SK-N-SH (cell line): ENCODE measurements around the gene IKZF1. TPM values are rescaled to one million over a fixed set of nuclear protein-coding genes. Genes with fewer than 3 reads are reported as not detected.

ENCODE experiments used
- CTCF ChIA-PET: fragments of 300-600, 350-600 bp; formaldehyde crosslinking; extraction: SDS; loops from one replicate; lab custom pipeline; 2021; lab: Yijun Ruan, JAX
- POLR2A ChIA-PET: fragments of 350-600 bp; sonication (Branson Sonifier 250); formaldehyde crosslinking; extraction: SDS; loops from one replicate; lab custom pipeline; 2020; ENCODE audit warnings: antibody characterized with exemption, inconsistent platforms; lab: Yijun Ruan, JAX
- DNase-seq: peaks from one replicate; pipeline ENCODE4 v3.0.0; 2012
- H2AFZ ChIP-seq: fragments of 200-600 bp; sonication (generic); 2 replicates; pipeline ENCODE4 v1.8.1; 2016; ENCODE audit warnings: antibody characterized with exemption, mild to moderate bottlenecking, low read depth
- H3F3A ChIP-seq: fragments of 200-600 bp; sonication (generic); replicated peaks from 2 replicates; pipeline ENCODE3; 2016; ENCODE audit warnings: antibody characterized with exemption, mild to moderate bottlenecking; ENCODE audit not compliant: insufficient read depth
- H3K27ac ChIP-seq, 2 experiments: fragments of 200-500 bp in 1 of 2; fragments of 200-600 bp in 1 of 2; sonication (Bioruptor generic) in 1 of 2; sonication (generic), shearing (Covaris generic) in 1 of 2; 2 replicates each; pipeline versions ENCODE4 v1.5.1 to v1.6.1; 2014 to 2016; ENCODE audit warnings: low read depth in 2 of 2, inconsistent platforms in 1 of 2, low read length in 1 of 2, mild to moderate bottlenecking in 1 of 2, mixed read lengths in 1 of 2
- H3K27me3 ChIP-seq: fragments of 200-600 bp; sonication (generic), shearing (Covaris generic); 2 replicates; pipeline ENCODE4 v1.6.1; 2016; ENCODE audit warnings: mixed run types; ENCODE audit not compliant: insufficient read depth
- H3K36me3 ChIP-seq, 2 experiments: fragments of 200-500 bp in 1 of 2; fragments of 200-600 bp in 1 of 2; sonication (Bioruptor generic) in 1 of 2; sonication (generic) in 1 of 2; replicated peaks in 1 of 2; 2 replicates each; pipeline versions ENCODE3 to v1.5.1; 2014 to 2016; ENCODE audit warnings: low read length in 1 of 2, mild to moderate bottlenecking in 1 of 2; ENCODE audit not compliant: insufficient read depth in 2 of 2, control insufficient read depth in 1 of 2
- H3K4me1 ChIP-seq, 2 experiments: fragments of 200-500 bp in 1 of 2; fragments of 200-600 bp in 1 of 2; sonication (Bioruptor generic) in 1 of 2; sonication (generic), shearing (Covaris generic) in 1 of 2; 2 replicates each; pipeline versions ENCODE4 v1.5.1 to v1.6.1; 2014 to 2016; ENCODE audit warnings: low read depth in 1 of 2, low read length in 1 of 2, mixed run types in 1 of 2; ENCODE audit not compliant: insufficient read depth in 2 of 2, control insufficient read depth in 1 of 2
- H3K4me2 ChIP-seq: fragments of 200-600 bp; sonication (generic), shearing (Covaris generic); 2 replicates; pipeline ENCODE4 v1.6.1; 2017; ENCODE audit warnings: mixed run types
- H3K4me3 ChIP-seq, 2 experiments: fragments of 200-500 bp in 1 of 2; fragments of 200-600 bp in 1 of 2; sonication (Bioruptor generic) in 1 of 2; sonication (generic), shearing (Covaris generic) in 1 of 2; 2 replicates each; pipeline versions ENCODE4 v1.5.1 to v1.8.1; 2014 to 2016; ENCODE audit warnings: low read depth in 2 of 2, inconsistent platforms in 1 of 2, low read length in 1 of 2, mild to moderate bottlenecking in 1 of 2, mixed read lengths in 1 of 2, moderate library complexity in 1 of 2
- H3K79me2 ChIP-seq: fragments of 200-600 bp; sonication (generic); 2 replicates; pipeline ENCODE4 v1.8.1; 2017; ENCODE audit warnings: mild to moderate bottlenecking; ENCODE audit not compliant: insufficient read depth
- H3K9ac ChIP-seq: fragments of 200-600 bp; sonication (generic); 2 replicates; pipeline ENCODE4 v1.6.1; 2017; ENCODE audit warnings: mixed run types
- H3K9me2 ChIP-seq: fragments of 200-600 bp; sonication (generic); 2 replicates; pipeline ENCODE4 v1.6.1; 2017; ENCODE audit warnings: mixed run types
- H3K9me3 ChIP-seq: fragments of 200-600 bp; sonication (generic); 2 replicates; pipeline ENCODE4 v1.6.1; 2017; ENCODE audit warnings: mixed run types, mild to moderate bottlenecking, moderate library complexity
- H4K20me1 ChIP-seq: fragments of 200-600 bp; sonication (generic); 2 replicates; pipeline ENCODE4 v1.6.1; 2017; ENCODE audit warnings: mild to moderate bottlenecking, mixed run types; ENCODE audit not compliant: insufficient read depth
- CHD2 ChIP-seq: fragments of 150-350 bp; IDR thresholded peaks from 2 replicates; pipeline ENCODE4 v1.6.1; 2018; ENCODE audit warnings: low read length; ENCODE audit not compliant: partially characterized antibody
- FOSL2 ChIP-seq: IDR thresholded peaks from 2 replicates; pipeline ENCODE4 v1.4.0; 2012; ENCODE audit warnings: low read depth, mild to moderate bottlenecking, moderate library complexity, borderline replicate concordance
- FOXM1 ChIP-seq: IDR thresholded peaks from 2 replicates; pipeline ENCODE4 v1.4.0; 2012; ENCODE audit warnings: low read depth, mild to moderate bottlenecking
- GATA2 ChIP-seq: sonication (generic); formaldehyde crosslinking; IDR thresholded peaks from 2 replicates; pipeline ENCODE4 v1.5.0; 2020; ENCODE audit warnings: mild to moderate bottlenecking, missing genetic modification reagents
- IRF3 ChIP-seq: fragments of 150-350 bp; IDR thresholded peaks from 2 replicates; pipeline ENCODE4 v1.6.1; 2016; ENCODE audit warnings: mild to moderate bottlenecking, low read depth, low read length
- JUND ChIP-seq: IDR thresholded peaks from 2 replicates; pipeline ENCODE4 v1.4.0; 2012
- MXI1 ChIP-seq: IDR thresholded peaks from 2 replicates; pipeline ENCODE4 v1.6.1; 2012; ENCODE audit warnings: mild to moderate bottlenecking, low read depth, low read length, improper control_type of control experiment
- NRF1 ChIP-seq: IDR thresholded peaks from 2 replicates; pipeline ENCODE4 v1.6.1; 2012; ENCODE audit warnings: low read depth, mild to moderate bottlenecking, low read length
- PBX3 ChIP-seq: IDR thresholded peaks from 2 replicates; pipeline ENCODE4; 2012
- RCOR1 ChIP-seq: fragments of 150-350 bp; IDR thresholded peaks from 2 replicates; pipeline ENCODE4 v1.6.1; 2017; ENCODE audit warnings: antibody characterized with exemption, low read length
- REST ChIP-seq: IDR thresholded peaks from 2 replicates; pipeline ENCODE4 v1.6.1; 2012; ENCODE audit warnings: mild to moderate bottlenecking, low read depth, low read length, moderate library complexity
- RXRA ChIP-seq: IDR thresholded peaks from 2 replicates; pipeline ENCODE4 v1.4.0; 2012; ENCODE audit warnings: low read depth, mild to moderate bottlenecking, borderline replicate concordance
- SIN3A ChIP-seq: IDR thresholded peaks from 2 replicates; pipeline ENCODE4 v1.6.1; 2012; ENCODE audit warnings: low read depth, mild to moderate bottlenecking, low read length, moderate library complexity, borderline replicate concordance
- TAF1 ChIP-seq: IDR thresholded peaks from 2 replicates; pipeline ENCODE4 v1.6.1; 2012; ENCODE audit warnings: low read depth, mild to moderate bottlenecking, low read length, moderate library complexity, borderline replicate concordance
- WGBS: methylation state at CpG from one replicate; pipeline ENCODE4 v1.1.6; 2017; ENCODE audit warnings: low lambda C conversion rate; 5-methylcytosine and 5-hydroxymethylcytosine counted together
- polyA plus RNA-seq, 3 experiments: library from polyadenylated mRNA; depleted of rRNA; stranded (reverse); fragments of >200 nt; gene quantifications; 2 replicates each; pipeline ENCODE4 v1.2.3, GENCODE V29; 2012
- TF ChIP-seq, protein P1 (sequence below): fragments of 200-600 bp; sonication (generic); IDR thresholded peaks from 2 replicates; pipeline ENCODE4 v1.6.1; 2017; ENCODE audit warnings: antibody characterized with exemption, mild to moderate bottlenecking, moderate library complexity

The IKZF1 gene
- polyA plus RNA-seq, 1 of the 3 experiments (the other 2 are of a cell fraction), result not detected

DNA sequence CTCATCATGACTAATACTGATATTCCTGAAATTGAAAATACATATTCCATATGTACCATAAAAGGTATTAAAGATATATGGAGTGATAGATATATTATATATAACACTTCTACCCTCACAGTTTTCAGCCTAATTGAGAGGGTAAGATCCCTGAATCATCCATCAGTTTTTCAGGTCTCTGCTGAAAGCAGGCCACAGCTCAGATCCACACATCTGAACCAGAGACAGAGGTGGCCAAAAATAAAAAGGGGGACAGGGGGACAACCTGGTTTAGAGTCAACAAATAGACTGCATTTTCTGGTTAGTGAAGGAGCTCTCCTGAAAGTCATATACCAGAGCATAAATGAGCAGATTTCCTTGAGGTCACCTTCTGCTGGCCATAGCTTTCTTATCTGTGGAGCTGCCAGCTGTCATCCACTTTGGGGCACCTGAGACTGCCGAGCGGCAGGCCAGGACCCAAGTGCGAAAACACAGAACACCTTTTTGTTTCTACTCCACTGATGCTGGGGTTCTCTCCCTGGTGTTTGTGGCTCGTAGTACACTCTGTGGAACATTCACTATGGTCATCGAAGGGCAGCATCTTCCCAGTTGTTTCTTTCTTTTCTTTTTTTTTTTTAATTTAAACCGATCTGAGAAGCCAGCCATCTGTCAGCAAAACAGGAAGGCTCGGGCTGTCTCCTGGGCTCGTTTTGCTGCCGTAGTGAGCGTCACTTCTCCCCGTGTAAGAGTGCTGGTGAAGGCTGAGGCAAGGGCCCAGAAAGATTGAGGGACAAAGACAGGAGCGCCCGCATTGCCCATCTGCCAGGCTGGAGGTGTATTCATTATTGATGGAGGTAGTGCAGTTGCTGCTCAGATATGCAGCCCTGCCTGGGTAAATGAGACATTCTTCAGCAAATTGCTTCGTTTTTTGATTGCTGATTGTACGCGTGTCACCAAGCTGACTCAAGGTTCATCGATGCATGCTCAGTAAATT lies 13.5 kb downstream of the IKZF1 start:
- Histone ChIP-seq H2AFZ (no peak overlapping the region), H3K79me2 (no peaks in the 10 kb centered on the region), H3K27ac (no peak overlapping the region), H3K9me2 (no peaks in the 10 kb centered on the region), H3K27me3 (no peaks in the 10 kb centered on the region; the same call in 1 of the 2 replicates), H3K36me3 (no peaks in the 10 kb centered on the region), H3K4me2 (no peak overlapping the region), H3F3A (no peaks in the 10 kb centered on the region), H3K4me3 (no peak overlapping the region), H4K20me1 (no peaks in the 10 kb centered on the region), H3K9me3 (no peaks in the 10 kb centered on the region)
- DNase-seq, result no peak
- POLR2A ChIA-PET, result interaction anchor here (0.5 kb wide), 1 partner anchor 239 kb away, joined by 3 read pairs; no protein-coding TSS in a partner anchor
- 48% methylated on average over 17 of the region's 17 CpGs for WGBS
- TF ChIP-seq CHD2 (no peak), MXI1 (no peak), FOSL2 (no peak), RXRA (no peak), TAF1 (no peak), REST (no peak), SIN3A (no peak), JUND (no peak), GATA2 (CRISPR knock-in tag) (no peak), IRF3 (no peak), RCOR1 (no peak), PBX3 (no peak), FOXM1 (no peak), NRF1 (no peak)
- TF ChIP-seq, protein P1, sequence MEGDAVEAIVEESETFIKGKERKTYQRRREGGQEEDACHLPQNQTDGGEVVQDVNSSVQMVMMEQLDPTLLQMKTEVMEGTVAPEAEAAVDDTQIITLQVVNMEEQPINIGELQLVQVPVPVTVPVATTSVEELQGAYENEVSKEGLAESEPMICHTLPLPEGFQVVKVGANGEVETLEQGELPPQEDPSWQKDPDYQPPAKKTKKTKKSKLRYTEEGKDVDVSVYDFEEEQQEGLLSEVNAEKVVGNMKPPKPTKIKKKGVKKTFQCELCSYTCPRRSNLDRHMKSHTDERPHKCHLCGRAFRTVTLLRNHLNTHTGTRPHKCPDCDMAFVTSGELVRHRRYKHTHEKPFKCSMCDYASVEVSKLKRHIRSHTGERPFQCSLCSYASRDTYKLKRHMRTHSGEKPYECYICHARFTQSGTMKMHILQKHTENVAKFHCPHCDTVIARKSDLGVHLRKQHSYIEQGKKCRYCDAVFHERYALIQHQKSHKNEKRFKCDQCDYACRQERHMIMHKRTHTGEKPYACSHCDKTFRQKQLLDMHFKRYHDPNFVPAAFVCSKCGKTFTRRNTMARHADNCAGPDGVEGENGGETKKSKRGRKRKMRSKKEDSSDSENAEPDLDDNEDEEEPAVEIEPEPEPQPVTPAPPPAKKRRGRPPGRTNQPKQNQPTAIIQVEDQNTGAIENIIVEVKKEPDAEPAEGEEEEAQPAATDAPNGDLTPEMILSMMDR, result no peak
- TF ChIP-seq, all 33 proteins: peak for 0
- no peaks in the 10 kb centered on the region; a peak in 1 of 4 replicates for H3K4me1 ChIP-seq
- CTCF ChIA-PET, result interaction anchor here (0.9 to 2.0 kb wide), 3 partner anchors 8 to 113 kb away, joined by 3 to 6 read pairs (median 3); no protein-coding TSS in a partner anchor
- no peak overlapping the region for H3K9ac ChIP-seq
